ENCODE measurements around the gene EID1.

The EID1 gene

GRCh38 chr15:48859426-48859825 lies 18.5 kb upstream of the EID1 start:
- H3K4me2 ChIP-seq (ENCODE audit: low read depth, low read length, poor library complexity, severe bottlenecking): no peak overlapping the region
- H2AFZ ChIP-seq (ENCODE audit: low read depth, low read length, severe bottlenecking): no peak overlapping the region

GRCh38 chr15:48861813-48862431 lies 16.0 kb upstream of the EID1 start:
- H3K4me2 ChIP-seq (ENCODE audit: low read depth, low read length, poor library complexity, severe bottlenecking): no peak overlapping the region
- no peaks in the 10 kb centered on the region for H3K79me2 ChIP-seq (ENCODE audit: insufficient read depth, low read length)
- no peaks in the 10 kb centered on the region for H3F3A ChIP-seq (ENCODE audit: insufficient read depth)
- no peak overlapping the region for H3K27ac ChIP-seq (ENCODE audit: low read depth, low read length)
- H2AFZ ChIP-seq (ENCODE audit: low read depth, low read length, severe bottlenecking): peak overlapping the region; percentile 56
- no peaks in the 10 kb centered on the region for H3K27me3 ChIP-seq (ENCODE audit: low read length)
- TF ChIP-seq CTCF (IDR thresholded peaks at IDR 0.05; ENCODE audit: insufficient read depth, low read length, poor library complexity, severe bottlenecking): peak; percentile 92
- no peak for TF ChIP-seq EZH2phosphoT487 (conservative IDR thresholded peaks at IDR 0.05; ENCODE audit: low read length)
- no peak overlapping the region for H3K4me3 ChIP-seq (ENCODE audit: insufficient read depth, low read length, poor library complexity, severe bottlenecking)
- H3K36me3 ChIP-seq (ENCODE audit: low read length): no peaks in the 10 kb centered on the region
- H3K9me2 ChIP-seq (replicated peaks; ENCODE audit: insufficient read depth, low read length): no peaks in the 10 kb centered on the region
- H3K9ac ChIP-seq (ENCODE audit: low read length): no peak overlapping the region
- no peaks in the 10 kb centered on the region for H4K20me1 ChIP-seq (ENCODE audit: low read depth, low read length)
- no peaks in the 10 kb centered on the region for H3K9me3 ChIP-seq (ENCODE audit: insufficient read depth, low read length)

More at GRCh38 chr15:48859426-48859825, 18.5 kb upstream of the EID1 start:
- Histone ChIP-seq H3K4me3 (ENCODE audit: insufficient read depth, low read length, poor library complexity, severe bottlenecking) (no peak overlapping the region), H3K79me2 (ENCODE audit: insufficient read depth, low read length) (no peaks in the 10 kb centered on the region), H3K9me2 (replicated peaks; ENCODE audit: insufficient read depth, low read length) (no peaks in the 10 kb centered on the region), H3K27ac (ENCODE audit: low read depth, low read length) (no peak overlapping the region), H4K20me1 (ENCODE audit: low read depth, low read length) (no peaks in the 10 kb centered on the region), H3K9ac (ENCODE audit: low read length) (no peak overlapping the region), H3K36me3 (ENCODE audit: low read length) (no peaks in the 10 kb centered on the region), H3K27me3 (ENCODE audit: low read length) (no peaks in the 10 kb centered on the region), H3F3A (ENCODE audit: insufficient read depth) (no peaks in the 10 kb centered on the region), H3K9me3 (ENCODE audit: insufficient read depth, low read length) (no peaks in the 10 kb centered on the region)
- TF ChIP-seq CTCF (IDR thresholded peaks at IDR 0.05; ENCODE audit: insufficient read depth, low read length, poor library complexity, severe bottlenecking) (no peak), EZH2phosphoT487 (conservative IDR thresholded peaks at IDR 0.05; ENCODE audit: low read length) (no peak)

- Histone ChIP-seq H3K36me3 (ENCODE audit: low read length) (no peaks in the 10 kb centered on the region), H3K79me2 (ENCODE audit: insufficient read depth, low read length) (no peaks in the 10 kb centered on the region), H3K27ac (ENCODE audit: low read depth, low read length) (no peak overlapping the region), H3K4me3 (ENCODE audit: insufficient read depth, low read length, poor library complexity, severe bottlenecking) (no peak overlapping the region), H3K9me2 (replicated peaks; ENCODE audit: insufficient read depth, low read length) (no peaks in the 10 kb centered on the region), H3K9ac (ENCODE audit: low read length) (no peak overlapping the region), H3K27me3 (ENCODE audit: low read length) (no peaks in the 10 kb centered on the region), H3K9me3 (ENCODE audit: insufficient read depth, low read length) (no peaks in the 10 kb centered on the region), H4K20me1 (ENCODE audit: low read depth, low read length) (no peaks in the 10 kb centered on the region), H3K4me2 (ENCODE audit: low read depth, low read length, poor library complexity, severe bottlenecking) (no peak overlapping the region), H2AFZ (ENCODE audit: low read depth, low read length, severe bottlenecking) (peak overlapping the region; percentile 56), H3F3A (ENCODE audit: insufficient read depth) (no peaks in the 10 kb centered on the region)
- TF ChIP-seq CTCF (IDR thresholded peaks at IDR 0.05; ENCODE audit: insufficient read depth, low read length, poor library complexity, severe bottlenecking) (no peak), EZH2phosphoT487 (conservative IDR thresholded peaks at IDR 0.05; ENCODE audit: low read length) (no peak)
These were observed 15.2 kb upstream of the EID1 start for GRCh38 chr15:48862705-48863104.

Measured in SU-DHL-6 (cell line).